ENCODE data around the gene CNTN6. TPM values are rescaled to one million over a fixed set of nuclear protein-coding genes. Genes with fewer than 3 reads are reported as not detected.

Gene CNTN6
- total RNA-seq, 1 experiment from 2014 or later, result not detected

GRCh38 chr3:1117843-1118473, 25.1 kb downstream of the CNTN6 start:
- in situ Hi-C loops (cut with HindIII; ENCODE audit: low pct_unique_long_range_greater_than_20kb, low sequenced_read_pairs), result no loop called here
- ATAC-seq (no peak), DNase-seq (ENCODE audit: low read depth, low spot score) (no peak)
- intact Hi-C loops (cut with micrococcal nuclease; ENCODE audit: unreplicated experiment), result no loop called here
- no peaks in the 10 kb centered on the region for H3K36me3 ChIP-seq (ENCODE audit: control insufficient read depth, insufficient read depth, low read length)
- no peaks in the 10 kb centered on the region for H3K27me3 ChIP-seq (ENCODE audit: control insufficient read depth, insufficient read depth, low read length)
- TF ChIP-seq POLR2AphosphoS5 (IDR thresholded peaks at IDR 0.05; ENCODE audit: low read depth, low read length) (no peak), TCF7L2 (IDR thresholded peaks at IDR 0.05; ENCODE audit: low read depth, low read length) (no peak), SIN3A (IDR thresholded peaks at IDR 0.05; ENCODE audit: borderline replicate concordance, insufficient read depth, low read depth, low read length) (no peak), REST (IDR thresholded peaks at IDR 0.05; ENCODE audit: insufficient read depth in 1 of 2, low read depth in 2 of 2, low read length in 1 of 2) (no peak), CTCF (IDR thresholded peaks at IDR 0.05) (no peak)
- BruUV-seq (replicated peaks), result no TSS peak
- no peaks in the 10 kb centered on the region for H3K4me1 ChIP-seq (ENCODE audit: control insufficient read depth, insufficient read depth, low read length)
- ChIA-PET CTCF (no interaction called here), POLR2A (no interaction called here)
- no peak overlapping the region for H3K4me3 ChIP-seq (ENCODE audit: low read depth in 2 of 2, low read length in 2 of 2)
- no peak overlapping the region for H3K27ac ChIP-seq (ENCODE audit: low read length)
- no peaks in the 10 kb centered on the region for H3K9me3 ChIP-seq (ENCODE audit: control insufficient read depth, insufficient read depth, low read depth, low read length)

DNA sequence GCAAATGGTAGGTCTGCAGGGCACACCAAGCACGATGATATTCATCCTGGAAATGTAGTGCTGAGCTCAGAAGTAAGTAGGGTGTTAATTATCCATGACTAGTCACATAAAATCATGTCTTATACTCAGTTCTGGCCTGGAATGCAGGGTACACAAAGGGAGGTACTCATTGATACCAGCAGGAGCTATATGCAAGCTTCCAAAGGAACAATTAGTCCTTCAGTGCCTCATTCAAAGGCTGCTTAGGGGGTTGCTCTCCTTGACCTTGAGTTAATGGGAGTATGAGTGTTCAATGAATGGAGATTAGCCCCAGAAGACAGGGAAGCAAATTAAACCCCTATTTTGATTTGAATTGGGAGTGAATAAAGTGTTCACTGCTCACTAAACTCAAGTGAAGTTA, 38.3 kb downstream of the CNTN6 start:
- BruUV-seq (replicated peaks), result no TSS peak
- H3K4me3 ChIP-seq (ENCODE audit: low read depth in 2 of 2, low read length in 2 of 2), result no peak overlapping the region
- ATAC-seq (no peak), DNase-seq (ENCODE audit: low read depth, low spot score) (no peak)
- POLR2A ChIA-PET, result no interaction called here
- H3K4me1 ChIP-seq (ENCODE audit: control insufficient read depth, insufficient read depth, low read length), result no peaks in the 10 kb centered on the region
- no peak overlapping the region for H3K27ac ChIP-seq (ENCODE audit: low read length)
- H3K9me3 ChIP-seq (ENCODE audit: control insufficient read depth, insufficient read depth, low read depth, low read length), result no peaks in the 10 kb centered on the region
- CTCF ChIA-PET, result no interaction called here
- no peak for TF ChIP-seq TCF7L2 (IDR thresholded peaks at IDR 0.05; ENCODE audit: low read depth, low read length)
- no peak for TF ChIP-seq REST (IDR thresholded peaks at IDR 0.05; ENCODE audit: insufficient read depth in 1 of 2, low read depth in 2 of 2, low read length in 1 of 2)
- no peak for TF ChIP-seq POLR2AphosphoS5 (IDR thresholded peaks at IDR 0.05; ENCODE audit: low read depth, low read length)
- no peak for TF ChIP-seq CTCF (IDR thresholded peaks at IDR 0.05)
- no peak for TF ChIP-seq SIN3A (IDR thresholded peaks at IDR 0.05; ENCODE audit: borderline replicate concordance, insufficient read depth, low read depth, low read length)
- H3K27me3 ChIP-seq (ENCODE audit: control insufficient read depth, insufficient read depth, low read length), result no peaks in the 10 kb centered on the region
- no peaks in the 10 kb centered on the region for H3K36me3 ChIP-seq (ENCODE audit: control insufficient read depth, insufficient read depth, low read length)
- in situ Hi-C loops (cut with HindIII; ENCODE audit: low pct_unique_long_range_greater_than_20kb, low sequenced_read_pairs) (no loop called here), intact Hi-C loops (cut with micrococcal nuclease; ENCODE audit: unreplicated experiment) (no loop called here)

Measured in Panc1 (cell line).